ENCODE results near the gene METTL22.

Gene METTL22

GRCh38 chr16:8628981-8629725, 7.7 kb downstream of the METTL22 start:
- no peak overlapping the region for H3K9ac ChIP-seq (ENCODE audit: low read length)
- no peak overlapping the region for H3K4me3 ChIP-seq (ENCODE audit: low read length)
- H3K4me2 ChIP-seq (ENCODE audit: low read length), result no peak overlapping the region
- H4K20me1 ChIP-seq (ENCODE audit: insufficient read depth, low read length), result no peaks in the 10 kb centered on the region
- H2AFZ ChIP-seq (ENCODE audit: low read depth, low read length), result no peak overlapping the region
- TF ChIP-seq CTCF (IDR thresholded peaks at IDR 0.05; ENCODE audit: low read depth, low read length) (no peak), EZH2phosphoT487 (IDR thresholded peaks at IDR 0.05; ENCODE audit: low read depth) (no peak)
- no peak overlapping the region for H3K27ac ChIP-seq (ENCODE audit: low read length)
- no peaks in the 10 kb centered on the region for H3K27me3 ChIP-seq (ENCODE audit: low read depth, low read length)
- peaks cover 50% of the 10 kb centered on the region for H3K36me3 ChIP-seq (replicated peaks; ENCODE audit: low read depth, low read length)
- H3K9me3 ChIP-seq (ENCODE audit: insufficient read depth, low read length), result no peaks in the 10 kb centered on the region
- H3K79me2 ChIP-seq (ENCODE audit: low read length), result peaks cover 10% of the 10 kb centered on the region
- no peaks in the 10 kb centered on the region for H3K4me1 ChIP-seq (ENCODE audit: low read length)

GRCh38 chr16:8630255-8630953, 8.9 kb downstream of the METTL22 start:
- H3K4me2 ChIP-seq (ENCODE audit: low read length), result no peak overlapping the region
- H4K20me1 ChIP-seq (ENCODE audit: insufficient read depth, low read length), result no peaks in the 10 kb centered on the region
- no peaks in the 10 kb centered on the region for H3K4me1 ChIP-seq (ENCODE audit: low read length)
- H3K27ac ChIP-seq (ENCODE audit: low read length), result no peak overlapping the region
- no peaks in the 10 kb centered on the region for H3K9me3 ChIP-seq (ENCODE audit: insufficient read depth, low read length)
- H3K36me3 ChIP-seq (replicated peaks; ENCODE audit: low read depth, low read length), result peaks cover 55% of the 10 kb centered on the region
- TF ChIP-seq EZH2phosphoT487 (IDR thresholded peaks at IDR 0.05; ENCODE audit: low read depth), result no peak
- TF ChIP-seq CTCF (IDR thresholded peaks at IDR 0.05; ENCODE audit: low read depth, low read length), result no peak
- H3K27me3 ChIP-seq (ENCODE audit: low read depth, low read length), result no peaks in the 10 kb centered on the region
- no peak overlapping the region for H2AFZ ChIP-seq (ENCODE audit: low read depth, low read length)
- peaks cover 6% of the 10 kb centered on the region; the same call in 1 of the 2 replicates for H3K79me2 ChIP-seq (ENCODE audit: low read length)
- no peak overlapping the region for H3K4me3 ChIP-seq (ENCODE audit: low read length)
- H3K9ac ChIP-seq (ENCODE audit: low read length), result no peak overlapping the region

- Histone ChIP-seq H3K4me2 (ENCODE audit: low read length) (no peak overlapping the region), H3K27me3 (ENCODE audit: low read depth, low read length) (no peaks in the 10 kb centered on the region), H3K4me3 (ENCODE audit: low read length) (no peak overlapping the region), H3K9ac (ENCODE audit: low read length) (no peak overlapping the region), H4K20me1 (ENCODE audit: insufficient read depth, low read length) (no peaks in the 10 kb centered on the region), H3K36me3 (replicated peaks; ENCODE audit: low read depth, low read length) (peaks cover 50% of the 10 kb centered on the region), H3K79me2 (ENCODE audit: low read length) (no peaks in the 10 kb centered on the region; the same call in 1 of the 2 replicates), H3K9me3 (ENCODE audit: insufficient read depth, low read length) (no peaks in the 10 kb centered on the region), H2AFZ (ENCODE audit: low read depth, low read length) (no peak overlapping the region), H3K4me1 (ENCODE audit: low read length) (no peaks in the 10 kb centered on the region), H3K27ac (ENCODE audit: low read length) (no peak overlapping the region)
- TF ChIP-seq EZH2phosphoT487 (IDR thresholded peaks at IDR 0.05; ENCODE audit: low read depth) (no peak), CTCF (IDR thresholded peaks at IDR 0.05; ENCODE audit: low read depth, low read length) (no peak)
These were observed 9.9 kb downstream of the METTL22 start for GRCh38 chr16:8631373-8631772.

- no peaks in the 10 kb centered on the region for H3K4me1 ChIP-seq (ENCODE audit: low read length)
These were observed 10.4 kb downstream of the METTL22 start for GRCh38 chr16:8631818-8632465.

More at GRCh38 chr16:8631818-8632465, 10.4 kb downstream of the METTL22 start:
- no peak overlapping the region for H3K27ac ChIP-seq (ENCODE audit: low read length)
- no peak overlapping the region for H2AFZ ChIP-seq (ENCODE audit: low read depth, low read length)
- H3K79me2 ChIP-seq (ENCODE audit: low read length), result no peaks in the 10 kb centered on the region; the same call in 1 of the 2 replicates
- no peak overlapping the region for H3K4me3 ChIP-seq (ENCODE audit: low read length)
- no peaks in the 10 kb centered on the region for H3K9me3 ChIP-seq (ENCODE audit: insufficient read depth, low read length)
- peaks cover 52% of the 10 kb centered on the region for H3K36me3 ChIP-seq (replicated peaks; ENCODE audit: low read depth, low read length)
- H3K4me2 ChIP-seq (ENCODE audit: low read length), result no peak overlapping the region
- no peaks in the 10 kb centered on the region for H3K27me3 ChIP-seq (ENCODE audit: low read depth, low read length)
- TF ChIP-seq CTCF (IDR thresholded peaks at IDR 0.05; ENCODE audit: low read depth, low read length) (no peak), EZH2phosphoT487 (IDR thresholded peaks at IDR 0.05; ENCODE audit: low read depth) (no peak)
- H3K9ac ChIP-seq (ENCODE audit: low read length), result no peak overlapping the region
- no peaks in the 10 kb centered on the region for H4K20me1 ChIP-seq (ENCODE audit: insufficient read depth, low read length)
